Fibroblast of mammary gland (primary cell): Measurements from ENCODE around the gene PXN.
A peak's percentile ranks its signal among the peaks of the same experiment; 100 is the strongest.

ENCODE experiments used
- DNase-seq: peaks from one replicate; pipeline ENCODE4 v3.0.0-alpha.2; 2010; ENCODE audit warnings: low read depth
- H3K4me3 ChIP-seq: 2 replicates; pipeline ENCODE4 v1.5.1; 2011; ENCODE audit warnings: low read depth, mild to moderate bottlenecking, low read length, moderate library complexity; ENCODE audit not compliant: control insufficient read depth
- TF ChIP-seq, protein P1 (sequence below): conservative IDR thresholded peaks from 2 replicates; pipeline ENCODE4 v1.5.1; 2011; ENCODE audit warnings: low read depth, low read length, inconsistent platforms; ENCODE audit not compliant: control insufficient read depth, insufficient read depth

PXN gene

DNA sequence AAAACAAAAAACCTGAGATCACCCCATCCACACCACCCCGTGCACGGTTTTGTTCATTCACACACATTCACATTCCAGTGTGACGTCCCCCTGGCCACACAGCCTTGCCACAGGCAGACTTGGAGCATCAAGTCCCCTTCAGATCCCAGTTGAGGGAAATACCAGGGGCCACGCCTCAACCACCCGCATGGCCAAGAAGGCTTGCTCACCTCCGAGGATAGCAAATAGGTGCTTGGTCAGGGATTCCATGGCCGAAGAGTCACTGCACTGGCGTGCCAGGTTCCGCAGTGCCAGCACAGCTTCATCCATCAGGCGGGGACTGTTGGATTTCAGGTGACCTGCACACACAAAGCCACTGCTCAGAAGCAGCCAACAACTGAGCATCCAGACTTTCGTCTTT is 90.0 kb downstream of the PXN start:
- TF ChIP-seq, protein P1, sequence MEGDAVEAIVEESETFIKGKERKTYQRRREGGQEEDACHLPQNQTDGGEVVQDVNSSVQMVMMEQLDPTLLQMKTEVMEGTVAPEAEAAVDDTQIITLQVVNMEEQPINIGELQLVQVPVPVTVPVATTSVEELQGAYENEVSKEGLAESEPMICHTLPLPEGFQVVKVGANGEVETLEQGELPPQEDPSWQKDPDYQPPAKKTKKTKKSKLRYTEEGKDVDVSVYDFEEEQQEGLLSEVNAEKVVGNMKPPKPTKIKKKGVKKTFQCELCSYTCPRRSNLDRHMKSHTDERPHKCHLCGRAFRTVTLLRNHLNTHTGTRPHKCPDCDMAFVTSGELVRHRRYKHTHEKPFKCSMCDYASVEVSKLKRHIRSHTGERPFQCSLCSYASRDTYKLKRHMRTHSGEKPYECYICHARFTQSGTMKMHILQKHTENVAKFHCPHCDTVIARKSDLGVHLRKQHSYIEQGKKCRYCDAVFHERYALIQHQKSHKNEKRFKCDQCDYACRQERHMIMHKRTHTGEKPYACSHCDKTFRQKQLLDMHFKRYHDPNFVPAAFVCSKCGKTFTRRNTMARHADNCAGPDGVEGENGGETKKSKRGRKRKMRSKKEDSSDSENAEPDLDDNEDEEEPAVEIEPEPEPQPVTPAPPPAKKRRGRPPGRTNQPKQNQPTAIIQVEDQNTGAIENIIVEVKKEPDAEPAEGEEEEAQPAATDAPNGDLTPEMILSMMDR: no peak
- DNase-seq: no peak
- H3K4me3 ChIP-seq: no peak overlapping the region

DNA sequence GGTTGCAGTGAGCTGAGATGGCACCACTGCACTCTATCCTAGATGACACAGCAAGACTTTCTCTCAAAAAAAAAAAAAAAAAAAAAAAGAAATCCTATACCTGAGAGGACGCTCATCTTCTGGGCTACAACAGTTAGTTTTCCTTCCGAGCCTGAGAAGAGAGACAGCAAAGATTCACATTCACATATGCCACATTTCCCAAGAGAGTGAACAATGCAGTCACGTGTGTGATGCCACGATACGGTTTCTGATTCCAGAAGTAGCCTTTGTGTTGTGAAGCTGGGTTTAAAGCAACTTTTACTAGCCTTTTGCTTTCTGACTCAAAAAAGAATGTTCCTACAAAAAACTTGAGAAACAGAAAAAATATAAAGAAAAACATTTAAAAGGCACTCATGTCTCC is 90.5 kb downstream of the PXN start:
- TF ChIP-seq, protein P1: no peak
- no peak overlapping the region for H3K4me3 ChIP-seq
- no peak for DNase-seq

DNA sequence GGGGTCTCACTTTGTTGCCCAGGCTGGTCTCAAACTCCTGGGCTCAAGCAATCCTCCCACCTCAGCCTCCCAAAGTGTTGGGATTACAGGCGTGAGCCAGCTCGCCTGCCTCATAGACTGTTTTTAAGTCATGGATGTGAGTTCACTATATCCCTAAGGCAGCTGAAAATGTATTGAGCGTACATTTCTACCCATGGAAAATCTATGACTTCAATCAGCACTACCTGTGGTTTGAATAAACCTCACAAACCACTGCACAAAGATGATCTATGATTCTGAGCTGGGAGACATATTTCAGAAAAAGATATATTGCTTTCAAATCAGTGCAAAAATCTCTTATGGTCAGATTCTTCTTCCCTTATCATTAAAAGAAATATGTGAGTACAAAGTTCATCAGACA is 93.5 kb downstream of the PXN start:
- DNase-seq: no peak
- TF ChIP-seq, protein P1: no peak
- H3K4me3 ChIP-seq: no peak overlapping the region

DNA sequence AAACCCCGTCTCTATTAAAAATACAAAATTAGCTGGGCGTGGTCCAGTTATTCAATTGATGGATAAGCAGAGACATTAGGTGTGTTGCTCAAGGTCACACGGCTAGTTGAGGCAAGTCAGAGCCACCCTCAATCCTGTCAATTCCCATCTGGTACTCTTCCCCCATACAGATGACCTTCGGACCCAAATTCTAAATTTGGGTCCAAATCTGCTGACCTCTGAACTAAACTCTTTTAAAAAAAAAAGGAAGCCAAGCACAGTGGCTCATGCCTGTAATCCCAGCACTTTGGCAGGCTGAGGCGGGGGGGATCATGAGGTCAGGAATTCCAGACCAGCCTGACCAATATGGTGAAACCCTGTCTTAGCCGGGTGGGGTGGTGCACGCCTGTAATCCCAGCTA is 94.9 kb downstream of the PXN start:
- H3K4me3 ChIP-seq: no peak overlapping the region
- DNase-seq: no peak
- TF ChIP-seq, protein P1: no peak

DNA sequence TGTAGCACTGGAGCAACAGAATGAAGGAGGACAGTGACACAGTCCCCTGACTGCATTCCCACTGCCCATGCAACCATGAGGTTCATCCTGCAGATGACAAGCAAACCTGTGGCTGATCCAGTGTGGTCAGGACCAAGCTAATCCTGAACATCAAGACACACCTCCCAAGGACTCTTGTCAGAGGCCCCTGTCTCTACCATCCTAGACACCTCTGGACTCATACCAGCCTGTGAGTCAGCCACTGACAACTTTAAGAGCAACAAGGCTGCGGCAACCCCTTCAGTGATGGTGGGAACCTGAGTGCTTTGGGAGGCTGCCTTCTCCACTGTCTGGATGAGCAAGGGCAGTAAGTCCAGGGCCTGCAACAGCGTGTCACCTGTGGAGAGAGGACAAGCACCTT is 95.6 kb downstream of the PXN start:
- DNase-seq: no peak
- TF ChIP-seq, protein P1: no peak
- no peak overlapping the region for H3K4me3 ChIP-seq

DNA sequence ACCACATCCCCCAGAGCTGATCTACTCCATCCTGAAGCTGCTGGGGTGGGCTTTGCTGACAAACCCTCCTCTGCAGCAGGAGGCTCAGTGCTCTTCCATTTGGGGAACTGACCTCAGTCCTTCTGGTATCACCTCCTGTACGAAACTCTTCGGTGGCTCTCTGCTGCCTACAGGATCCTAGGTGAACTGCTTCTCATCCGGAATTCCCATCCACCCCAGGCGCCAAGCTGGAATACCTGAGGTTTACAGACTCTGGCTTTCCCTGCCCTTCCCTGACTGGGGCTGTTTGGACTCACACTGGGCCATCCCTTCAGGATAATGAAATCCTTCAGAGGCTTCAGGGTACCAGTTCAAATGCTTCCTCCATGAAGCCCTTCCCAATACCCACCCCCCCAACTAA is 97.2 kb downstream of the PXN start:
- TF ChIP-seq, protein P1: no peak
- no peak overlapping the region for H3K4me3 ChIP-seq
- DNase-seq: no peak

DNA sequence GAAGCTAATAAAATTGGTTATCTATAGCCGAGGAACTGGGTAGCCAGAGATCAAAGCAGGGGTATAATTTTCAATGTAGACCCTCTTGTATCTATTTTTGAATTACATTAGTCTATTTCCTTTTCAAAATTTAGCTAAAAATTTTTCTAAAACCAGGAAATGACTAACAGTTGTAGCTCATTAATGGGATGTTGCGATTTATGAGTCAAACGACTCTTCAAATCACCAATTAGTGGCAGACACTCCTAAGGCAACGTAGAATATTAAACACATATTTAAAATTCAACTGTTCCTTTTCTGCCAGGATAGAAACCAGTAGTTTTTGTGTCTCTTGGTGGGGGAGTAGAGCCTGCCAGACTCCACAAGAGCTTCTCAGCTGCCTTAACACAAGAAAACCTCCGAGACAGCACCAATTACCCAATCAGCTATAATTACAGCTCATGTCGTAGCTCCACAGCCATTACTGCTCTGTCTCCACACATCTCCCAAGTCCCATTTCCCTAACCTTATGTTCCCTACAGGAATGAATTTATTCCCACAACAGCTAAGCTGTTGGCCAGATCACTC is 97.9 kb downstream of the PXN start:
- DNase-seq: peak; percentile 14

More for the DNA sequence above, 97.9 kb downstream of the PXN start:
- no peak overlapping the region for H3K4me3 ChIP-seq
- TF ChIP-seq, protein P1: no peak
